Hematopoietic multipotent progenitor cell treated with erythropoietin and hydrocortisone succinate and interleukin-3 and kit ligand, for 15 days (in vitro differentiated cells): ENCODE results near the gene MUTYH.
"Not testable (repeated sequence)": the region's sequence is repeated elsewhere in the genome, so short reads cannot be mapped to it uniquely, and the experiment has no call there.

ENCODE experiments used
- DNase-seq: peaks from one replicate; pipeline ENCODE4 v3.0.0-alpha.2; 2015; ENCODE audit warnings: low spot score

MUTYH gene

DNA sequence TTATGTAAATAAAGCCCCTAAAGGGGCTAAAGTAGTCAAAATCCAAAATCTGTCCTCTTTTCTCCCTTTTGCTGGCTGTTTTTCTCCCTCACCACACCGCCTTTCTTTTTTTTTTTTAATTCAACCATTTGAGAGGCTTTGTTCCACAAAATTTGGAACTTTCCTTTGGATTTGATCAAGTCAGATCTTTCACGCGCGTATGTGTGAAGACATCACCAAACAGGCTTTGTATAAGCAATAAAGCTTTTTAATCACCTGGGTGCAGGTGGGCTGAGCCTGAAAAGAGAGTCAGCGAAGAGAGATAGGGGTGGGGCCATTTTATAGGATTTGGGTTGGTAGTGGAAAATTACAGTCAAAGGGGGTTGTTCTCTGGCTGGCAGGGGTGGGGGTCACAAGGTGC, 18.8 kb downstream of the MUTYH start:
- DNase-seq, result no peak

DNA sequence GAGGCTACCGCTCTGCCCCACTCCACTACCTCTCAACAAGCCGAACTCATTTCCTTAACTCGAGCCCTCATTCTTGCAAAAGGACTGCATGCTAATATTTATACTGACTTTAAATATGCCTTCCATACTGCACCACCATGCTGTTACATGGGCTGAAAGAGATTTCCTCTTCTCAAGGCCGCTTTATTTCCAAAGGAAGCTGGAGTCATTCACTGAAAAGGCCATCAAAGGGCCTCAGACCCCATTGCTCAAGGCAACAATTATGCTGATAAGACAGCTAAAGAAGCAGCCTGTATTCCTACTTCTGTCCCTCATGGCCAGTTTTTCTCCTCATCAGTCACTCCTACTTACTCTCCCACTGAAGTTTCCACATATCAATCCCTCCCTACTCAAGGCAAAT, 20.5 kb downstream of the MUTYH start:
- DNase-seq, result no peak

- no peak for DNase-seq
These were observed 23.1 kb downstream of the MUTYH start for GRCh38 chr1:45317166-45317565.

- no peak for DNase-seq
These were observed 26.0 kb downstream of the MUTYH start for GRCh38 chr1:45314266-45314665.

DNA sequence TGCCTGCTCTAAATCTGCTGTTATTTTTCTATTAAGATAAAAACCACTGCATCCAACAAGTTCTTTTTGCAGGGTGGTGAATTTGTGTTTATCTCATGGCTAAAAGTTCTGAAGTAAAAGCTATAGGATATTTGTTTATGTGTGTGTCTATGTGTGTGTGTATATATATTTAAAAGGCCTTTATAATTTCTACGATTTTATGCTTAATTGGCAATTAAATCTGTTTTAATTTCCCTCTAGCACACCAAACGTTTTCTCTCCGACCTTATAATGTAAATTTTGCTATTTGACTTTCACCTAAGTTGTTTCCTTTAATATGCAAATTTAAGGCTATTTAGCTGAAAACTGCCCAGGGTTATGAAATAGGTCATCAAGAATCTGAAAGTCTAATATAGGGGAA, 33.3 kb downstream of the MUTYH start:
- no peak for DNase-seq

DNA sequence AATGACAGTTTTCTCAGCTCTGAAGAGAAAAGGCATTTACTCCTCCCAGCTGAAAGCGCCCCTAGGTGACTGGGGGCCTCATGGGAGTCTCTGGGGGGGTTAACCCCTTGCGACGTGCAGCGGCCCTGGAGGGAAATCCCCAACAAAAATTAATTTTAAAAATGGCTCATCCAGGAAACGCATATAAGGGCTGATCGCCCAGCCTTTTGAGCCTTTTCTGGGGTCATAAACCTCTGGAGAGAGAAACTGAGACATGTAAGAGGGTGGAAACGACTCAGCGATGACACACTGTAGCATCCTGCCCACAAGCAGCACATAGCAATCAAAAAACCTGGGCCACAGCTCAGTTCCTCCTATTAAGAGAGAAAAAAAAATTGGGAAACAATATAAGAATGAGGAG, 33.9 kb downstream of the MUTYH start:
- DNase-seq, result no peak

- no peak for DNase-seq
These were observed 35.0 kb downstream of the MUTYH start for GRCh38 chr1:45305231-45305630.

DNA sequence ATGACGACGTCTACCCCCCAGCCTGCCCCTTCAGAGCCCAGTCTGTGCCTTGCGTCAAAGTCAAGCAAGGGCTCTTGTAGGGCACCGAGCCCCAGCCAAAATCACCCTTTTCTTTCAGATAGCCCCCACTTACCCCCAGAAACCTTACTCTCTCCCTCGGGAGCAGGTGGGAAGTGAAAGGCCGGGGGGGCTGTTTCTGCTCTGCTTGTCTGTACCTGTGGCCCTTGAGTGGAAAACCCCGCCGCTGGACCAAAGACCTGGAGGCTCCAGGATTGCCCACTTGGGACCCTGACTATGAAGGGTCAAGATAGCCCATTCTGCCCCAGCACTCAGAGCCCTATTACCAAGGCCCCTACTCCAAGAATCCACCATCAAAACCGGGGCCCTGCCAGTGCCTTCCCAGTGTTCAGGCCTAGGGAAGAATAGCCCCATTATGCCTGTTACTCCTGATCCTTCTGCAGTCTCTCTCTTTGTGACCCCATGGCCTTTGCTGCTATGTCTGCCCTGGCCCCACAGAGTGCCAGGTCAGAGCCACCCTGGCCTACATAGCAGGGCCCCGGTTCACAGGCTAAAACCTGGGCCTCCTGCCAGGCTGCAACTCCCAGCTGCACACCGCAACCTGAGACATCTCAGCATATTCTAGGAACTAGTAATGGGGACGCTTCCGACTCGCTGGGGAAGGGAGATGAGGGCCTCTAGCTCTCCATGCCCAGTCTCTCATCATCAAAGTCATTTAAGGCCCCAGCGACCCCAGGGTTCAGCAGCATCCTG, 35.7 kb downstream of the MUTYH start:
- no peak for DNase-seq

GRCh38 chr1:45303520-45304310, 36.5 kb downstream of the MUTYH start:
- DNase-seq, result peak; percentile 97

DNA sequence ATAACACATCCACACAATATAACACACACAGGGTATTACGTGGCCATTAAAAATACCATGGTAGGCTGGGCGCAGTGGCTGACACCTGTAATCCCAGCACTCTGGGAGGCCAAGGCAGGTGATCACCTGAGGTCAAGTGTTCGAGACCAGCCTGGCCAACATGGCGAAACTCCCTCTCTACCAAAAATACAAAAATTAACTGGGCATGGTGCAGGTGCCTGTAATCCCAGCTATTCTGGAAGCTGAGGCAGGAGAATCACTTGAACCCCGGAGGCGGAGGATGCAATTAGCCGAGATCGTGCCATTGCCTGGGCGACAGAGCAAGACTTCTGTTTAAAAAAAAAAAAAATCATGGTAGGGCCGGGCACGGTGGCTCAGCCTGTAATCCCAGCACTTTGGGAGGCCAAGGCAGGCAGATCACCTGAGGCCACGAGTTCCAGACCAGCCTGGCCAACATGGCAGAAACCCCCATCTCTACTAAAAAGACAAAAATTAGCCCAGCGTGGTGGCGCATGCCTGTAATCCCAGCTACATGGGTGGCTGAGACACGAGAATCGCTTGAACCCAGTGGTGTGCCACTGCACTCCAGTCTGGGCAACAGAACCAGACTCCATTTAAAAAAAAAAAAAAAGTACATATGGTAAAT, 37.6 kb downstream of the MUTYH start:
- DNase-seq, result no peak

- DNase-seq, result no peak
These were observed 39.6 kb downstream of the MUTYH start for GRCh38 chr1:45300669-45300997.

GRCh38 chr1:45299981-45300668, 40.1 kb downstream of the MUTYH start:
- DNase-seq, result peak; percentile 69

GRCh38 chr1:45299296-45299695, 40.9 kb downstream of the MUTYH start:
- no peak for DNase-seq

DNA sequence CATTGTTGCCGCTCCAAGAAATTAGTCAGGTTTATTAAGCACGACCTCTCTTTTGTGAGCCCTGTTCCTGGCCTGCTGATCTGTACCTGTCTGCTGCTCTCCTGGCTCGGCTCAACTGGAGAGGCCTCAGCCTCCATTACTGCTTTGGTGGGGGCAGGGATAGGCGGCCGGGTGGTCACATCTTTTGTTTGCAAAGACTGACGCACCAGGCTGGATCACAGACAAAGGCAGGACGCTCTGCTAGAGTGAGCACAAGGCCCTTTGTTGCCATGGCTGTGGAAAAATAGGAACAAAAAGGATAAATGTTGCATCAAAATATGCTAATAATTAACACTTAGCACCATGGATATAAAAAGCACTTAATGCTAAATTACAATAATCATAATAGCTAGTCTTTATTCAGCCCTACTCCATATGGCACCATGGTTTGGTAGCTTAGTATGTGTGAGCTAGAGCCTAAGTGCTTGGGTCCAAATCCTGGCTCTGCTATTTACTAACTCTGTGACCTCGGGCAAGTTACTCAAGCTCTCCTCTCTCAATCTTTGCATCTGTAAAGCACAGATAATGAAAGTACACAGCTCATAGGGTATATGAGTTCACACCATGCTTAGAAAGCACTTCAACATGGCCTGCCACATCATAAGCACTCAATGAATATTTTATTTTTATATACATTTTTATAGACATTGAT, 42.4 kb downstream of the MUTYH start:
- no peak for DNase-seq

GRCh38 chr1:45291716-45292115, 48.5 kb downstream of the MUTYH start:
- no peak for DNase-seq

DNA sequence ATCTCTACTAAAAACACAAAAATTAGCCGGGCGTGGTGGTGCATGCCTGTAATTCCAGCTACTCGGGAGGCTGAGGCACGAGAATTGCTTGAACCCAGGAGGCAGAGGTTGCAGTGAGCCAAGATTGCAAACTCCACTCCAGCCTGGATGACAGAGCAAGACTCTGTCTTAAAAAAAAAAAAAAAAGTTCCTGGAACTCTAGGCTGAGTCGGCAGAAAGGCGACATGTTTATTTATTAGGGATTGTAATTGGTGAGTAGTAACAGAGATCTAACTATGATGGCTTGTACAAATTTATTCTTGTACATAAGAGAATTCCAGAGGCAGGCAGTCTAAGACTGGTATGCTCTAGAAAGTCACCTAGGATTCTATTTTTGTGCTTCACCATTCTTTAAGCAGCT, 49.2 kb downstream of the MUTYH start:
- not testable (repeated sequence) for DNase-seq

- DNase-seq, result not testable (repeated sequence)
These were observed 53.7 kb downstream of the MUTYH start for GRCh38 chr1:45286521-45286920.

DNA sequence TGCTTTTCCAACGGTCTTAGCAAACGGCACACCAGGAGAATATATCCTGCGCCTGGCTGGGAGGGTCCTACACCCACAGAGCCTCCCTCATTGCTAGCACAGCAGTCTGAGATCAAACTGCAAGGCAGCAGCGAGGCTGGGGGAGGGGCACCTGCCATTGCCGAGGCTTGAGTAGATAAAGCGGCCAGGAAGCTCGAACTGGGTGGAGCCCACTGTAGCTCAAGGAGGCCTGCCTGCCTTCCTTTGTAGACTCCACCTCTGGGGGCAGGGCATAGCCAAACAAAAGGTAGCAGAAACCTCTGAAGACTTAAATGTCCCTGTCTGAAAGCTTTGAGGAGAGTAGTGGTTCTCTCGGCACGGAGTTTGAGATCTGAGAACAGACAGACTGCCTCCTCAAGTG, 55.4 kb downstream of the MUTYH start:
- not testable (repeated sequence) for DNase-seq

DNA sequence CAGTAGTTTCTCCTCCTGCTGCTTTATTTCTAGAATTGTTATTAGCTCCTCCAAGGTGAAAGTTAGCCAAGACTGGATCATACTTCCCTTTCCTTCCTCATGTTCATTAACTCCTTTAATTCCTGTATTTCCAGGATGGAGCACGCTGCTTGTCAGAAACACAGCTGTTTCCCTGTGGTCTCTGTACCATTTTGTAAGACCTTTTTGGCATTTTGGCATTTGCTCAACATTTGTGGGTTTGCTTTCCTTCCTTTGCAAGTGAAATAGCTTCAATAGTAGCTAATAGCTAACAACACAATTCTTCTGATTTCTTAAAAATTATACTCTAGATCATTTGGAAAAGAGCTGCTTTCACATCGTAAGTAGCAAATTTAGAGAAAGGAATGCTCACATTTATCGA, 57.9 kb downstream of the MUTYH start:
- DNase-seq, result no peak
